Activated naive CD8-positive, alpha-beta T cell treated with anti-CD3 and anti-CD28 coated beads, Interleukin-2, amount 10 ng/mL, durations not matched to agents 7 days and 5 days (primary cell): ENCODE measurements around the gene FAM118B. TPM values are rescaled to one million over a fixed set of nuclear protein-coding genes. Genes with fewer than 3 reads are reported as not detected.

ENCODE experiments used
- ATAC-seq: fragments of 150-1000 bp; cut with Tn5 transposase; one replicate; pipeline ENCODE4 v1.10.0; 2021; ENCODE audit warnings: low read depth, moderate library complexity
- POLR2A ChIA-PET: fragments of 350-600 bp; sonication (Branson Sonifier 250); formaldehyde crosslinking; loops from one replicate; lab custom pipeline; 2021; ENCODE audit warnings: antibody characterized with exemption; lab: Charles Lee
- DNase-seq: peaks from one replicate; pipeline ENCODE4 v3.0.0; 2021
- H3K27ac Mint-ChIP-seq: one replicate; pipeline ENCODE4 v1.8.0; 2022; ENCODE audit warnings: mild to moderate bottlenecking, mixed read lengths
- H3K27me3 Mint-ChIP-seq: one replicate; pipeline ENCODE4 v1.8.0; 2022; ENCODE audit warnings: mild to moderate bottlenecking, moderate library complexity, mixed read lengths
- H3K36me3 Mint-ChIP-seq: one replicate; pipeline ENCODE4 v1.8.0; 2021; ENCODE audit warnings: mild to moderate bottlenecking, mixed read lengths
- H3K4me1 Mint-ChIP-seq: one replicate; pipeline ENCODE4 v1.8.0; 2021; ENCODE audit warnings: mixed read lengths
- H3K4me3 Mint-ChIP-seq: one replicate; pipeline ENCODE4 v1.8.0; 2022; ENCODE audit warnings: mild to moderate bottlenecking, moderate library complexity, mixed read lengths
- H3K9me3 Mint-ChIP-seq: one replicate; pipeline ENCODE4 v1.8.0; 2021; ENCODE audit warnings: mixed read lengths
- total RNA-seq, 2 experiments: library from RNA; stranded (reverse); gene quantifications; one replicate each; pipeline ENCODE4 v1.2.3, GENCODE V29; 2021

FAM118B gene
- total RNA-seq, 2 experiments from 2014 or later = 10.1 to 12.2 TPM

GRCh38 chr11:126279191-126279590, 67.6 kb downstream of the FAM118B start:
- ATAC-seq (no peak), DNase-seq (no peak)
- Mint-ChIP-seq H3K27ac (peak overlapping the region; percentile 80), H3K36me3 (peaks cover 24% of the 10 kb centered on the region), H3K27me3 (no peaks in the 10 kb centered on the region), H3K4me3 (no peak overlapping the region), H3K4me1 (peaks cover 24% of the 10 kb centered on the region), H3K9me3 (no peaks in the 10 kb centered on the region)
- POLR2A ChIA-PET = interaction anchor here (4.9 kb wide), 1 partner anchor 10 kb away, joined by 52 read pairs; the partner anchor contains the start of genes FOXRED1 and SRPRA

- H3K9me3 Mint-ChIP-seq = no peaks in the 10 kb centered on the region
- H3K27me3 Mint-ChIP-seq = no peaks in the 10 kb centered on the region
- peaks cover 19% of the 10 kb centered on the region for H3K36me3 Mint-ChIP-seq
- H3K27ac Mint-ChIP-seq = peak overlapping the region; percentile 80
- POLR2A ChIA-PET = interaction anchor here (0.6 to 4.9 kb wide), 2 partner anchors 12 to 84 kb away, joined by 3 to 52 read pairs; partner anchors contain the start of genes FOXRED1 and SRPRA
- H3K4me3 Mint-ChIP-seq = peak overlapping the region; percentile 29
- peaks cover 34% of the 10 kb centered on the region for H3K4me1 Mint-ChIP-seq
- ATAC-seq (no peak), DNase-seq (no peak)
Measured at GRCh38 chr11:126280595-126280994, 69.0 kb downstream of the FAM118B start.

- no peak for DNase-seq
- Mint-ChIP-seq H3K4me3 (peak overlapping the region; percentile 98), H3K27ac (peak overlapping the region; percentile 92), H3K27me3 (no peaks in the 10 kb centered on the region), H3K9me3 (no peaks in the 10 kb centered on the region), H3K4me1 (peaks cover 34% of the 10 kb centered on the region), H3K36me3 (peaks cover 14% of the 10 kb centered on the region)
- POLR2A ChIA-PET = interaction anchor here (4.9 kb wide), 1 partner anchor 12 kb away, joined by 52 read pairs; the partner anchor contains the start of genes FOXRED1 and SRPRA
- no peak for ATAC-seq
Measured at GRCh38 chr11:126281245-126281644, 69.7 kb downstream of the FAM118B start.

GRCh38 chr11:126281666-126282175, 70.1 kb downstream of the FAM118B start:
- H3K4me1 Mint-ChIP-seq = peaks cover 34% of the 10 kb centered on the region
- H3K36me3 Mint-ChIP-seq = peaks cover 15% of the 10 kb centered on the region
- ATAC-seq (no peak), DNase-seq (no peak)
- peak overlapping the region; percentile 98 for H3K4me3 Mint-ChIP-seq
- H3K27ac Mint-ChIP-seq = peak overlapping the region; percentile 92
- POLR2A ChIA-PET = interaction anchor here (1.0 to 4.9 kb wide), 4 partner anchors 10 to 394 kb away, joined by 3 to 52 read pairs (median 6); partner anchors contain the start of genes FOXRED1, HYLS1 and SRPRA
- H3K27me3 Mint-ChIP-seq = no peaks in the 10 kb centered on the region
- H3K9me3 Mint-ChIP-seq = no peaks in the 10 kb centered on the region

- Mint-ChIP-seq H3K27me3 (no peaks in the 10 kb centered on the region), H3K4me1 (peaks cover 34% of the 10 kb centered on the region), H3K27ac (peak overlapping the region; percentile 92), H3K4me3 (peak overlapping the region; percentile 98), H3K36me3 (peaks cover 18% of the 10 kb centered on the region), H3K9me3 (no peaks in the 10 kb centered on the region)
- POLR2A ChIA-PET = interaction anchor here (0.7 to 4.9 kb wide), 5 partner anchors 10 to 395 kb away, joined by 3 to 52 read pairs (median 5); partner anchors contain the start of genes DCPS, FOXRED1, HYLS1 and SRPRA
- DNase-seq (peak; percentile 53), ATAC-seq (peak; percentile 27)
Measured at GRCh38 chr11:126282361-126282735, 70.8 kb downstream of the FAM118B start.

- Mint-ChIP-seq H3K36me3 (peaks cover 16% of the 10 kb centered on the region), H3K27ac (peak within 1 kb of the TSS; percentile 98), H3K27me3 (no peaks in the 10 kb centered on the region), H3K4me3 (peak within 1 kb of the TSS; percentile 98), H3K4me1 (peaks cover 34% of the 10 kb centered on the region), H3K9me3 (no peaks in the 10 kb centered on the region)
- DNase-seq (peak; percentile 80), ATAC-seq (peak; percentile 78)
- POLR2A ChIA-PET = interaction anchor here (0.7 to 4.9 kb wide), 9 partner anchors 10 to 396 kb away, joined by 3 to 52 read pairs (median 5); partner anchors contain the start of genes DCPS, FOXRED1, HYLS1 and SRPRA
Measured at GRCh38 chr11:126282736-126283591, 71.4 kb downstream of the FAM118B start, which contains the start of gene TIRAP. TSS of gene TIRAP (plus strand) at chr11:126283093. CDS start at chr11:126290895, 7,802 bp downstream.

- Mint-ChIP-seq H3K4me1 (peaks cover 32% of the 10 kb centered on the region), H3K4me3 (peak overlapping the region; percentile 98), H3K27me3 (no peaks in the 10 kb centered on the region), H3K36me3 (peaks cover 11% of the 10 kb centered on the region), H3K9me3 (no peaks in the 10 kb centered on the region), H3K27ac (peak overlapping the region; percentile 9)
- POLR2A ChIA-PET = interaction anchor here (1.8 kb wide), 1 partner anchor 16 kb away, joined by 15 read pairs; no protein-coding TSS in a partner anchor
- no peak for ATAC-seq
- DNase-seq = no peak
Measured at GRCh38 chr11:126284829-126285228, 73.2 kb downstream of the FAM118B start.

- DNase-seq = no peak
- H3K9me3 Mint-ChIP-seq = no peaks in the 10 kb centered on the region
- H3K27ac Mint-ChIP-seq = no peak overlapping the region
- POLR2A ChIA-PET = no interaction called here
- H3K36me3 Mint-ChIP-seq = peaks cover 11% of the 10 kb centered on the region
- ATAC-seq = no peak
- H3K27me3 Mint-ChIP-seq = no peaks in the 10 kb centered on the region
- H3K4me1 Mint-ChIP-seq = peaks cover 17% of the 10 kb centered on the region
- H3K4me3 Mint-ChIP-seq = no peak overlapping the region
Measured at GRCh38 chr11:126288237-126288636, 76.7 kb downstream of the FAM118B start.

GRCh38 chr11:126290887-126291286, 79.3 kb downstream of the FAM118B start:
- Mint-ChIP-seq H3K36me3 (peaks cover 15% of the 10 kb centered on the region), H3K27me3 (no peaks in the 10 kb centered on the region), H3K9me3 (no peaks in the 10 kb centered on the region), H3K4me3 (no peak overlapping the region), H3K27ac (no peak overlapping the region), H3K4me1 (peaks cover 4% of the 10 kb centered on the region)
- POLR2A ChIA-PET = no interaction called here
- ATAC-seq (no peak), DNase-seq (no peak)

GRCh38 chr11:126293726-126294125, 82.1 kb downstream of the FAM118B start:
- Mint-ChIP-seq H3K36me3 (peaks cover 13% of the 10 kb centered on the region), H3K27ac (no peak overlapping the region), H3K9me3 (no peaks in the 10 kb centered on the region), H3K4me1 (peaks cover 9% of the 10 kb centered on the region), H3K4me3 (no peak overlapping the region), H3K27me3 (no peaks in the 10 kb centered on the region)
- DNase-seq (no peak), ATAC-seq (no peak)
- POLR2A ChIA-PET = interaction anchor here (0.9 kb wide), 1 partner anchor 10 kb away, joined by 3 read pairs; the partner anchor contains the start of gene DCPS

- Mint-ChIP-seq H3K27ac (no peak overlapping the region), H3K9me3 (no peaks in the 10 kb centered on the region), H3K27me3 (no peaks in the 10 kb centered on the region), H3K4me1 (peaks cover 12% of the 10 kb centered on the region), H3K36me3 (peaks cover 17% of the 10 kb centered on the region), H3K4me3 (no peak overlapping the region)
- POLR2A ChIA-PET = no interaction called here
- DNase-seq (no peak), ATAC-seq (no peak)
Measured at GRCh38 chr11:126297004-126297403, 85.4 kb downstream of the FAM118B start.

- DNase-seq = peak; percentile 93
- Mint-ChIP-seq H3K36me3 (peaks cover 15% of the 10 kb centered on the region), H3K9me3 (no peaks in the 10 kb centered on the region), H3K27me3 (no peaks in the 10 kb centered on the region), H3K4me3 (peak within 1 kb of the TSS; percentile 88), H3K27ac (peak within 1 kb of the TSS; percentile 96), H3K4me1 (peaks cover 22% of the 10 kb centered on the region)
- POLR2A ChIA-PET = interaction anchor here (0.6 to 1.4 kb wide), 12 partner anchors 9 to 174 kb away, joined by 3 to 19 read pairs (median 5); partner anchors contain the start of genes FOXRED1, SRPRA and ST3GAL4
- peak; percentile 99 for ATAC-seq
Measured at GRCh38 chr11:126303623-126304456, 92.3 kb downstream of the FAM118B start, which contains the start of gene DCPS. TSS of gene DCPS (plus strand) at chr11:126304060. CDS start at chr11:126304081, 21 bp downstream.
